Raji (cell line): ENCODE measurements around the gene NDUFA11.

Source experiments
- POLR2A ChIP-seq: IDR thresholded peaks from 2 replicates; pipeline ENCODE4 v1.6.1; 2011; ENCODE audit warnings: low read depth, low read length, control low read depth; ENCODE audit not compliant: insufficient read depth

Gene NDUFA11

DNA sequence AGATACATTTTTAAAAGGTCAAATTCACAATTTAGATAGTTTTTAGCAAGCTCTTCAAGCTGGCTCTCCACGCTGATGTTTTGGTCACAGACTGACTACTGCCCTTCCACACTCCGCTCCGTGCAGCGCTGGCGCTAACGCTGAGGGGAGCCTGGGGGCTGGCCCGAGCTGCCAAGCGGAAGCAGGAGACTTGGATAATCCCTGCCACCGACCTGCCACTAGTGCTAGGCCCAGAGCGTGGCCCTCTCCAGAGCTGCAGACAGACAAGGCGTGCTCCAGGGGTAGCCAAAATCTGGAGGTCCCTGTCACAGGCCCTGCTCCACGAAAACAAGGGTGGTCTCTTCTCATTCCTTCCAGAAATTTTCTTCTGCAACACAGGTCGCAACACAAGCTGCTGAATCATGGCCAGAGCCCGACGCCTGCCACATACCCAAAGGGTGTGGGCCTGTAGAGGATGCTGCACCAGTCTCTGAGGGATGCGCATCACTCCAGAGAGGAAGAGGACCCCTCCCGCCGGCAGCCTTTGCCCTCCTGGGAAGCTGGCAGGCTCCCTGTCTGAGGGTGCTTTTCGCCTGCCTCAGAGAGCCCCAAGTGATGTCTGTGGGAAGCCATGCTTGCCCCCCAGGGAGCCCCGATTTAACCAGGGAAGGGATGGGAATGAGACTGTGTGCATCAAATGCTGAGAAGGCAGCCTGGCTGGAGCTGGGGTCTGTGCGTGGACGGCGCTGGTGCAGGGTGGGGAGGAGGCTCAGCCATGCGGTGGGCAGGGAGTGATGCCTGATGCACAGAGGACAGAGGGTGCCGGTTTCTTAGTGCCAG is 32.1 kb upstream of the NDUFA11 start:
- TF ChIP-seq POLR2A = no peak

DNA sequence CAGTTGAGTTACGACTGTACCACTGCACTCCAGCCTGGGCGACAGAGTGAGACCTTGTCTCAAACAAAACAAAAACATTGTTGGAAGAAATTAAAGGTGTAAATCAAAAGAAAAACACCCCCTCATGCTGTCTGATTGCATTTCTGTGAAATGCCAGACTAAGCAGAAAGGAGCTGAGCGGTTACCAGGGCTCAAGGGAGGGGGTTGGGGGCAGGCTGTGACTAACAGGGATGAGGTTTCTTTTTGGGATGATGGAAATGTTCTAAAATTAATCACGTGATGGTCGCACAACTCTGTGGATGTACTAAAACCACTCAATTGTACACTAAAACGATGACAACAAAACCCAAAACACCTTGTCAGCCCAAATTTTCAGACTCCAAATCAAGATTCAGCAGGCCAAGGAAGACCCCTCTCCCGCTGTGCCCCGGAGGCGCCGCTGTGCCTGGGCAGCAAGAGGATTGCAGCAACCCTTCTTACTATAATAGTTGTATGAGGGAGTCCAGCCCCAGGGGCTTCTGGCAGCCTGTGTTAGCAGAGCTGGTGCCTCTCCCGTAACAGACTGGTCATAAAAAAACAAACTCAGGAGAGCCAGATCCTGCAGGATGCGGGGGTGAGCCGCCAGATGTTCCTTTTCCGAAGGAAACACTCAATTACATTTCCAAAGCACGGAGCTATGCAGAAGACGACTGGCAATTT is 31.3 kb upstream of the NDUFA11 start:
- TF ChIP-seq POLR2A = no peak

DNA sequence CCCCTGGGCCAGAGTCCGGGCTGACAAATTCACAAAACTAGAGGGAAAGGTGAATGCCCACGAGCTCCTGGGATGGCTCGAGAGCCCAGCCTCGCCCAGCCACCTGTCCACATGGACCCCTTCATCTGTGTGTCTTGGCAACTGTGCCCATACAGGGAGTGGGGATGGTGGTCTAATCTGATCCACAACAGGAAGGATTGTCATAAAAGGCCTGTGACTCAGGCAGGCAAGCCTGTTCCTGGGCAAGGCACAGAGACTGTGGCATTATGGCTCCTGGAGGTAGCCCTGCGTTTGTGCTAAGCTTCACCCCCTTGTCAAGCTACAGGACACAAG is 30.4 kb upstream of the NDUFA11 start:
- TF ChIP-seq POLR2A = no peak

DNA sequence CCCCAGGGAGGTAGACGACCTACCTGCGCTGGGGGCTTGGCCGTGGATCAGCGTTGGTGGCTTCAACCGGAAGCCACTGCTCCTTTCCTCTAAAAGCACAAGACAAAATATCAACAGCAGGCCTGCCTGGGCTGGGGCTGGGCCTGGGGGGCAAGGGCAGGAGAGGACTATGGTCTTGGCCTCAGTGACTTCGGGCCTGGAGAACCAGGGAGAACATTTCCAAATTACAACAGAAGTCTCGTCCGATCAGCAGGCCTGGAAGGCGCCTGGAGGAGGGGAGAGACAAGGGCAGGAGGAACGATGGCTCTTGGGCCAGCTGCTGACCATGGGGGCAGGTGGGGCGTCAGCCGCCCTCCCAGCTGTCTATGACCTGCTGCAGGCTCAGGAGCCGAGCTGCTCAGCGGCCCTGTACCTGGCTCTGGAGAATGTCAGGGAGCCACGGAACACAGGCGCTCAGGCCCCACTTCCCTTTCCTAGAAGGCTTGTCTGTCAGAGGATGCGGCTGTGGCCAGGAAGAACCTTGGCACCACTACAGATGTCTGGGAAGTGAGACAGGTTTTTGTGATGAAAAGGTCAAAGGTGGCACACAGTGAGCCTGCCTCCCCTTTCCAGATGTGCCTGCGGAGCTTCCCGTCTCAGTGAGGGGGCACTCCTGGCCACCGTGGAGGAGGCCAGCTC is 29.9 kb upstream of the NDUFA11 start:
- no peak for TF ChIP-seq POLR2A

DNA sequence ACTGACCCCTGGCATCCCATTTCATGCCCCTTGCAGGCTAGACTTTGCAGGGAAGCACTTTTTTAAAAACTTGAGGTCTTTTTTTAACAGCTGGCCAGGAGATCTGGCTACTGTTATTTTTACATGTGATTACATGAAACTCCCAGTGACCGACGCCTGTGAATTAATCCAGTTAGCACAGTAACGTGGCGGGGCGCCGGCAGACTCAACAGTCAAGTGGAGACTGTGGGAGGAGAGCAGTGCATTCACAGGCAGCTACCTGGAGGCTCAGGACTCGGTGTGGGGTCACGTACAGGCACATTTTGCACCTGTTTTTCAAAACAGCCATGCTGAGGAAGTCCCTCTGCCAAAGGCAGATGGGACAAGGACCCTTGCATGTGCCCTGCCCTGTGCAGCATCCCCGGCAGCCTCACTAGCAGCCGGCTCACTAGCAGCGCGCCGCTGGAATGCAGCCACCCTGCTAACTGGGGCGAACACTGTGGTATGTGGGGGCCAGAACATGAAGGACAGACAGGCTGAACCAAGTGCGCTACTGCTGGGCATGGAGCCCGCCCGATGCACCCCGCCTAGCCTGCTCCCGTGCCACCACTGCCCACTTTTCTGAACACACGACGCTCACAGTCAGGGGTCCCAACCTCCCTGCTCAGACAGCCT is 29.1 kb upstream of the NDUFA11 start:
- TF ChIP-seq POLR2A = no peak

DNA sequence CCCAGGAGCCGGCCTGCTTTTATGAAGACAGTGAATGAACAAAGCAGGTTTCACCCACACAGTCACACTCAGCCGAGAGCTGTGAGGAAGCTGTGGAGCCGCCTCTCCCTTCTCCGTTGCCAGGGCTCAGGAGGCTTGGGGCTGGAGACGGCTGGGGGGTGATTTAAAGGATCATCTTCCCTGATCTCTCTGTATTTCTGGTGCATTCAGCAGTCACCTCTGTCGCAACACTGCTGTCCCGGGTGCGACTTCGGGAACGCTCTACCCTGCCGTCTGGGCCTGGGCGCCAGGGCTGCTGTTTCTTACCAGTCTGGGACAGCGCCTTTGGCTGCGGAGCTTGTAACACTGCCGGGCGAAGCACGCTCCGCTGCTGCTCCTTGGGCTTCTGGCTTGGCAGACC is 28.6 kb upstream of the NDUFA11 start:
- TF ChIP-seq POLR2A = no peak

DNA sequence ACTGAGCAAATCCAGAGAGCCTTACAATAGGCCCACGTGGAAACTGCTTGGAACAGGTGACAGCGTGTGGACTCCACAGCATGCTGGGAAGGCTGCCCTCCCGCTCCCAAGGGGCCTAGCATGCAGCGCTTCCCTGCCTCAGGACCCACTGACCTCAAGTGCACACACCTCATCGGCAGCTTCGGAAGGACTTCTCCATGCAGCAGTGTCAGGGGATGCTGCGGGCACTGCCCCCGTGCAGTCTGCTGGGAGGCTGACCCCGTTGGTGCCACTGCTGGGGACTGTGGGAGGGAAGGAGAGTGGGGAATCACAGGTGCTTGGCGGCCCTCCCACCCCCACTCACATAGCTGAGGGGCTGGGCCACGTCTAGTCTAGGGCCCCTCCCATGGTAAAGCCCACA is 27.7 kb upstream of the NDUFA11 start:
- no peak for TF ChIP-seq POLR2A

DNA sequence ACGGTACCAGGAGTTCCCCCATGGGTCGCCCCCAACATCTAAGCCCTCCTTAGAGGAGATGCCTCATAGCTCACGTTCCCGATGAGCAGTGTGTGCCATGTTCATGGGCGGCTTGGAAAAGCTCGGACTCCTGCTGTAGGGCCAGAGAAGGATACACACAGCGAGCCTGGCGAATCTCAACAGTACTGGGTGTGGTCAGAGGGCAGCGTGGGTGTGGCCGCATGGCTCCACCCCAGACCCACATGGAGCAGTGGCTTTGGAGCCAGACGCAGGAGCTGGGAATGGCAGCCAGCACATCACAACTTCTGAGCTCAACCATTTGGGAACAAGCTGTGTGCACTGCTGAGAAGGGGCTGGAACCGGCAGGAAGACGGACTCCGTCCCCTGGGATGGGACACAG is 26.0 kb upstream of the NDUFA11 start:
- TF ChIP-seq POLR2A = no peak

DNA sequence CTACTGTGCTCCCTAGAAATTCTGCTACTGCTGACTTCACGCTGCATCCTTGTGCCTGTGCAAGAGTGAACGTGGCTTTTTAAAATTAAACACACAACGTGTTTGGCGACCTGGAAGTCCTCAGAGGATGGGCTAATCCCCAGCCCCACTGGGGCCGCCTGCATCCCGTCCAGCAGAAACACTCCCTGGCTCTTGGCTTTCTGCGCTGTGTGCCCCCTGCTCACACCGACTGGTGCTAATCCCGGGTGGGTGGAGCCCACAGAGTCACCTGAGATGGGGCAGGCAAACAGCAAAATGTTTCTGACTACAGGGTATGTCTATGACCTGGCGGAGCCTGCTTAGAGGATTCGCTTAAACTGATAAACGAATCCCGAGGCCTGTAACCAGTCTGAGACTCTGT is 25.6 kb upstream of the NDUFA11 start:
- no peak for TF ChIP-seq POLR2A

DNA sequence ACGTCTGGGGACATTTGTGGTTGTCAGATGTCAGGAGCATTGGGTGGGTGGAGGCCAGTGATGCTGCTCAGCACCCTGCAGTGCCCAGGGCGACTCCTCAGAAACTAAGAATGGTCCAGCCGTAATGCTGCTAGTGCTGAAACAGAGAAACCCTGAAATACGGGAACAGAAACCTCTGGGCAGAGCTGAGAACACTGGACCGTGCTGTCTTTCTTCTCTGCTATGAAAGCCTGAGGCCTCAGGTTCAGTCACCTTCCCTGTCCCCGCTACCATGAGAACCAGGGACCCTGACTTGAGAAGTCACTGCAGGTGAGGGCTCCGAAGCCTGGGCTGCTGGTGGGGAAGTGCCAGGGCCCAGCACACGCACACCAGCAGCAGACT is 23.8 kb upstream of the NDUFA11 start:
- no peak for TF ChIP-seq POLR2A

DNA sequence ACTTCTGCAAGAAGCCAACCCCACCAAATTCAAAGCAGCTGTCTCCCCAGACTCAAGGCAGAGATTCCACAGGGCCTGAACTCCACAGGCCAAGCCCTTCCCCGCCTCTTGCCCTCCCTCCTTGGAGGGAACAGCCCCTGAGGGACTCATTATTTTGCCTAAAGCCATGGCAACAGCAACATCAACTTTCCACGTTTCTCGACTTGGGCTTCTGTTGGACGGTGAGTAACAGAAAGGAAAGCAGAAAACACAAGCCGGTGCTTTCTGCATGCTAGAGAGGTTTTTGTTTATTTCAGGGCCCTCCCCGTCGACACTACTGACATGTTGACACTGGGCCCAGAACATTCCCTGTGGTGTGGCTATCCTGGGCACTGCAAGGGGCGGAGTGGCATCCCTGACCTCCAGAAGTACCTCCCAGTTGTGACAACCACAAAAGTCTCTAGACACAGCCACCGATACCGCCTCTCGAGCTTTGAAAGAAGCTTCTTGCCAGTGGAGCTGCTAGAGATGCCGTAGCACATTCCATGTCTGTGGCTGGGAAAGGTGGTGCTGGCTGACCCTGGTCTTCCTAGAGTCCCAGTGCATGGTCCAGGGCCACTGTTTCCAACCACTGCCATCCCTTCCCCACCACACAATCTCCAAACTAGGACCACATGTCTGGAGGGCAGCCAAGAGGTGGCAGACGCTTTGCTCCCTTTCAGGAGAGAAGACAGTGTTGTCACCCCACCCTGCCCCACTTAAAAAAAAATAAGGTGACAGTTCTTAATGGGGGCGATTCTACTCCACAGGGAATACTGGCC is 23.3 kb upstream of the NDUFA11 start:
- no peak for TF ChIP-seq POLR2A

DNA sequence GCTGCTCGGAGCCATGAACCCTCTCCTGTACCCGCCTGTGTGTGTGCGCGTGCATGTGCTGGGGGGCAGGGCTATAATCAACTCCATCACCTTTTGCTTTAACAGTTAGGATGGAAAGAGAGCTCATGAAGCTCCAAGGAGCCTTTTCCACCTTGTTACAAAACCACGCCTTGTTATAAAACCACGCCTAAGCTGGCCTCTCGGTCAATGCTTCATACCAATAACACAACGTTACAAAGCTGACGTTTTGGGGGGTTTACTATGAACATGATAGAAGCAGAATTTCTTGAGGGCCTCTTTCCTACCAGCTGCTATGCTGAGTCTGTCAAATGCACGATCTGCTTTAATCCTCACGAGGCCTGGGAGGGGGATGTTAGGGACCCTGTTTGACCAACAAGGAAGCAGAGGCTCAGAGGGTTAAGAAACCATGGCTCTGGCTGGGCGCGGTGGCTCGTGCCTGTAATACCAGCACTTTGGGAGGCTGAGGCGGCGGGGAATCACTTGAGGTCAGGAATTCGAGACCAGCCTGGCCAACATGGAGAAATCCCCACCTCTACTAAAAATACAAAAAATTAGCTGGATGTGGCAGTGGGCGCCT is 22.3 kb upstream of the NDUFA11 start:
- TF ChIP-seq POLR2A = no peak

DNA sequence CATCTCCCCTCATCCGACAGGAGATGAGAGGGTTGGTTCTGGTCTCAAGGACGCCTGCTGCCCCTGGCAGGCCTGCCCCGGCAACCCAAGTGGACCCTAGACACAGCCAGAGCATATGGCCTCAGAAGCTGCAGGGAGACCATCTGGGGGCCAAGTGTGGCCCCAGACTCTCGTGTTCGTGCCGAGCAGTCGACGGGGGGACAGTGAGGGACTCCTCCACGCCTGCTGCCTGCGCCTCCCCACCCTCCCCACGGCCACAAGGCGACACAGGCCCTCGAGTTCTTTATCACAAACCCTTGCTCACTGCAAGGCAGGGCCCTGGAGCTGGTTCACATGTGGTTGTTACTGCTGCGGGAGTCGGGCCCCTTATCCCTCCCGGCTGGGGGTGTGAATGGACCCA is 19.8 kb upstream of the NDUFA11 start:
- TF ChIP-seq POLR2A = no peak

DNA sequence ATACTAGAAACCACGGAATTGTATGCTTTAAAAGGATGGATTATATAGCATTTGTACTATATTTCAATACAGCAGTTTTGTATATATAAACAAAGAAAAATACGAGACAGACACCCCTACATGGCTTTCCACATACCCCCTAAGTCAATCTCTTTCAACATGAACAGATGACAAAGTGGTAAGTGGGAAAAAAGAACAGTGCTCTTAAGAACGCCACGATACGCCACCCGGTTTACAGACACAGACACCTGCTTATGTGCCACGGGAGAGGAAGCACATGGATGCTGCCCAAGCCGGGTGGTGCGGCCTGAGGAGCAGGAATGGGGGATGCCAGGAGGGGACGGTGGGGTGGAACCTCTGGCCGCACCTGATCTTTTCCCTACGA is 18.6 kb upstream of the NDUFA11 start:
- TF ChIP-seq POLR2A = no peak
